ENCODE data around the gene ZNF511. TPM values are rescaled to one million over a fixed set of nuclear protein-coding genes. Genes with fewer than 3 reads are reported as not detected.
A peak's percentile ranks its signal among the peaks of the same experiment; 100 is the strongest.

Gene ZNF511
- total RNA-seq, 1 experiment from 2014 or later: 78.4 TPM

GRCh38 chr10:133309100-133309719 is 496 bp downstream of the ZNF511 start:
- H4K20me1 ChIP-seq (ENCODE audit: low read length): peaks cover 10% of the 10 kb centered on the region; the same call in 1 of the 2 replicates
- DNase-seq (peak; percentile 88), ATAC-seq (peak; percentile 79)
- no peaks in the 10 kb centered on the region for H3K9me3 ChIP-seq (ENCODE audit: low read length)
- ChIA-PET POLR2A (ENCODE audit: unreplicated experiment) (interaction anchor here (0.6 kb wide), 1 partner anchor 324 kb away, joined by 3 read pairs; no protein-coding TSS in a partner anchor), CTCF (no interaction called here)
- peaks cover 17% of the 10 kb centered on the region for H3K4me1 ChIP-seq (ENCODE audit: insufficient read depth, low read length)
- TF ChIP-seq EZH2 (IDR thresholded peaks at IDR 0.05; ENCODE audit: low read length, unreplicated experiment): no peak
- 0 out of 2 replicates have a peak, but pooled peaks have one; percentile 21 for TF ChIP-seq CTCF (conservative IDR thresholded peaks at IDR 0.05; ENCODE audit: low read depth, low read length)
- H3K4me3 ChIP-seq (ENCODE audit: low read length): peak overlapping the region; percentile 98
- H2AFZ ChIP-seq (ENCODE audit: low read length): peak overlapping the region; percentile 69; the same call in 1 of the 2 replicates
- no peaks in the 10 kb centered on the region for H3K27me3 ChIP-seq (ENCODE audit: low read length)
- peak overlapping the region; percentile 98 for H3K4me2 ChIP-seq (ENCODE audit: low read length)
- H3K79me2 ChIP-seq (ENCODE audit: low read length): peaks cover 57% of the 10 kb centered on the region
- H3K9ac ChIP-seq (ENCODE audit: low read length): peak overlapping the region; percentile 98
- H3K27ac ChIP-seq (ENCODE audit: low read length): peak overlapping the region; percentile 85
- H3K9me2 ChIP-seq (replicated peaks; ENCODE audit: low read length): no peaks in the 10 kb centered on the region
- BruUV-seq (replicated peaks): no TSS peak
- intact Hi-C loops (cut with micrococcal nuclease): loop anchor here (5.0 kb wide), 1 partner anchor 52 kb away; no protein-coding TSS in a partner anchor
- H3K36me3 ChIP-seq (ENCODE audit: low read depth, low read length): peaks cover 4% of the 10 kb centered on the region; the same call in 1 of the 2 replicates
- no peaks in the 10 kb centered on the region for H3F3A ChIP-seq (ENCODE audit: low read length, unreplicated experiment)

GRCh38 chr10:133309720-133310398 is 1.1 kb downstream of the ZNF511 start:
- Histone ChIP-seq H3K9me3 (ENCODE audit: low read length) (no peaks in the 10 kb centered on the region), H3K27ac (ENCODE audit: low read length) (peak overlapping the region; percentile 13; the same call in 1 of the 2 replicates), H3K4me1 (ENCODE audit: insufficient read depth, low read length) (peaks cover 17% of the 10 kb centered on the region), H2AFZ (ENCODE audit: low read length) (peak overlapping the region; percentile 55; the same call in 1 of the 2 replicates), H3K9me2 (replicated peaks; ENCODE audit: low read length) (no peaks in the 10 kb centered on the region), H4K20me1 (ENCODE audit: low read length) (peaks cover 9% of the 10 kb centered on the region; the same call in 1 of the 2 replicates), H3K79me2 (ENCODE audit: low read length) (peaks cover 51% of the 10 kb centered on the region), H3K9ac (ENCODE audit: low read length) (peak overlapping the region; percentile 48), H3F3A (ENCODE audit: low read length, unreplicated experiment) (no peaks in the 10 kb centered on the region), H3K27me3 (ENCODE audit: low read length) (no peaks in the 10 kb centered on the region), H3K4me2 (ENCODE audit: low read length) (peak overlapping the region; percentile 90), H3K4me3 (ENCODE audit: low read length) (peak overlapping the region; percentile 77), H3K36me3 (ENCODE audit: low read depth, low read length) (peaks cover 4% of the 10 kb centered on the region; the same call in 1 of the 2 replicates)
- TSS peak; percentile 35 for BruUV-seq (replicated peaks)
- DNase-seq (peak; percentile 35), ATAC-seq (no peak)
- CTCF ChIA-PET: no interaction called here
- intact Hi-C loops (cut with micrococcal nuclease): loop anchor here (5.0 kb wide), 1 partner anchor 53 kb away; no protein-coding TSS in a partner anchor
- no peak for TF ChIP-seq EZH2 (IDR thresholded peaks at IDR 0.05; ENCODE audit: low read length, unreplicated experiment)
- TF ChIP-seq EZH2phosphoT487 (IDR thresholded peaks at IDR 0.05; ENCODE audit: borderline replicate concordance, low read length): no peak
- no peak for TF ChIP-seq CTCF (conservative IDR thresholded peaks at IDR 0.05; ENCODE audit: low read depth, low read length)
- POLR2A ChIA-PET (ENCODE audit: unreplicated experiment): interaction anchor here (0.6 kb wide), 1 partner anchor 324 kb away, joined by 3 read pairs; no protein-coding TSS in a partner anchor

Data from PC-3 (cell line).